HEK293T (cell line): ENCODE results near the gene CTPS1.

Experiments used
- ARNT ChIP-seq: fragments of 450-650 bp; IDR thresholded peaks from 2 replicates; pipeline ENCODE4 v1.6.1; 2017; ENCODE audit warnings: mild to moderate bottlenecking
- ELF4 ChIP-seq: fragments of 450-650 bp; IDR thresholded peaks from 2 replicates; pipeline ENCODE4 v1.6.1; 2017; ENCODE audit warnings: antibody characterized with exemption
- ZNF384 ChIP-seq: fragments of 450-650 bp; IDR thresholded peaks from 2 replicates; pipeline ENCODE4 v1.6.1; 2016

DNA sequence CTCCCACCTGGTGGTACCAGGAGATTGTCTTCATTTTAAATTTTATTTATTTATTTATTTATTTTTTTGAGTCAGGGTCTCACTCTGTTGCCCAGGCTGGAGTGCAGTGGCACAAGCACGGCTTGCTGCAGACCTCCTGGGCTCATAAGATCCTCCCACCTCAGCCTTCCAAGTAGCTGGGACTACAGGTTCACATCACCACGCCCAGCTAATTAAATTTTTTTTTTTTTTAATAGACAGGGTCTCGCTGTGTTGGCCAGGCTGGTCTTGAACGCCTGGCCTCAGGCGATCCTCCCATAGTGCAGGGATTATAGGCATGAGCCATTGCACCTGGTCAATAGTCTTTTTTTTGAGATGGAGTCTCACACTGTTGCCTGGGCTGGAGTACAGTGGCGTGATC lies 33.5 kb downstream of the CTPS1 start:
- TF ChIP-seq ELF4 (no peak), ARNT (no peak), ZNF384 (no peak)
